ENCODE measurements around the gene PRRT3. TPM values are rescaled to one million over a fixed set of nuclear protein-coding genes. Genes with fewer than 3 reads are reported as not detected.

PRRT3 gene
- total and polyA plus RNA-seq, 2 of the 13 experiments (the other 11 are each of a cell fraction or from before 2014, with no cell fraction given), result 0.22 to 0.44 TPM

GRCh38 chr3:9915254-9916141 is 36.7 kb downstream of the PRRT3 start (continued):
- peak; percentile 35; the same call in 1 of the 2 replicates for TF ChIP-seq MED13 (CRISPR knock-in tag; IDR thresholded peaks at IDR 0.05)
- TF ChIP-seq, protein P1, sequence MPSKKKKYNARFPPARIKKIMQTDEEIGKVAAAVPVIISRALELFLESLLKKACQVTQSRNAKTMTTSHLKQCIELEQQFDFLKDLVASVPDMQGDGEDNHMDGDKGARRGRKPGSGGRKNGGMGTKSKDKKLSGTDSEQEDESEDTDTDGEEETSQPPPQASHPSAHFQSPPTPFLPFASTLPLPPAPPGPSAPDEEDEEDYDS (CRISPR knock-in tag; IDR thresholded peaks at IDR 0.05), result peak; percentile 37; the same call in 1 of the 2 replicates
- TF ChIP-seq UBTF (CRISPR knock-in tag; IDR thresholded peaks at IDR 0.05), result peak; percentile 84
- TF ChIP-seq ZNF562 (CRISPR knock-in tag; IDR thresholded peaks at IDR 0.05; ENCODE audit: borderline replicate concordance), result 0 out of 2 replicates have a peak, but pooled peaks have one; percentile 37
- TF ChIP-seq ZNF790 (CRISPR knock-in tag; IDR thresholded peaks at IDR 0.05; ENCODE audit: borderline replicate concordance), result peak; percentile 56; the same call in 1 of the 2 replicates
- TF ChIP-seq ZMAT3 (CRISPR knock-in tag; conservative IDR thresholded peaks at IDR 0.05), result peak; percentile 56; the same call in 1 of the 2 replicates
- TF ChIP-seq ZNF713 (CRISPR knock-in tag; IDR thresholded peaks at IDR 0.05), result 0 out of 2 replicates have a peak, but pooled peaks have one; percentile 62
- TF ChIP-seq ZNF431 (CRISPR knock-in tag; IDR thresholded peaks at IDR 0.05; ENCODE audit: borderline replicate concordance, low read depth), result peak; percentile 60; the same call in 1 of the 2 replicates
- TF ChIP-seq ISL2 (CRISPR knock-in tag; IDR thresholded peaks at IDR 0.05), result no peak
- TF ChIP-seq NFKBIZ (CRISPR knock-in tag; IDR thresholded peaks at IDR 0.05), result 0 out of 2 replicates have a peak, but pooled peaks have one; percentile 27
- TF ChIP-seq NKX3-1 (CRISPR knock-in tag; IDR thresholded peaks at IDR 0.05), result 0 out of 2 replicates have a peak, but pooled peaks have one; percentile 81
- peak; percentile 86 for TF ChIP-seq TEAD2 (CRISPR knock-in tag; IDR thresholded peaks at IDR 0.05)
- TF ChIP-seq ZNF616 (CRISPR knock-in tag; IDR thresholded peaks at IDR 0.05; ENCODE audit: low read depth), result peak; percentile 94
- TF ChIP-seq NFAT5 (CRISPR knock-in tag; IDR thresholded peaks at IDR 0.05), result peak; percentile 88; the same call in 1 of the 2 replicates
- no peak for TF ChIP-seq RCOR2 (CRISPR knock-in tag; IDR thresholded peaks at IDR 0.05)
- TF ChIP-seq ZSCAN31 (CRISPR knock-in tag; IDR thresholded peaks at IDR 0.05; ENCODE audit: low read depth), result peak; percentile 15; the same call in 1 of the 2 replicates
- 0 out of 2 replicates have a peak, but pooled peaks have one; percentile 29 for TF ChIP-seq ZNF639 (CRISPR knock-in tag; conservative IDR thresholded peaks at IDR 0.05)
- no peak for TF ChIP-seq ZEB1 (IDR thresholded peaks at IDR 0.05; ENCODE audit: insufficient replicate concordance, low read depth)

Data from HepG2 (cell line).